Measurements from ENCODE around the gene CLTCL1. TPM values are rescaled to one million over a fixed set of nuclear protein-coding genes. Genes with fewer than 3 reads are reported as not detected.
"Not testable (repeated sequence)": the region's sequence is repeated elsewhere in the genome, so short reads cannot be mapped to it uniquely, and the experiment has no call there.

The CLTCL1 gene
- total RNA-seq, 1 donor from 2014 or later, result 10.9 TPM

GRCh38 chr22:19291218-19291579 lies 320 bp downstream of the CLTCL1 start:
- DNase-seq (ENCODE audit: low spot score), result peak; percentile 90

DNA sequence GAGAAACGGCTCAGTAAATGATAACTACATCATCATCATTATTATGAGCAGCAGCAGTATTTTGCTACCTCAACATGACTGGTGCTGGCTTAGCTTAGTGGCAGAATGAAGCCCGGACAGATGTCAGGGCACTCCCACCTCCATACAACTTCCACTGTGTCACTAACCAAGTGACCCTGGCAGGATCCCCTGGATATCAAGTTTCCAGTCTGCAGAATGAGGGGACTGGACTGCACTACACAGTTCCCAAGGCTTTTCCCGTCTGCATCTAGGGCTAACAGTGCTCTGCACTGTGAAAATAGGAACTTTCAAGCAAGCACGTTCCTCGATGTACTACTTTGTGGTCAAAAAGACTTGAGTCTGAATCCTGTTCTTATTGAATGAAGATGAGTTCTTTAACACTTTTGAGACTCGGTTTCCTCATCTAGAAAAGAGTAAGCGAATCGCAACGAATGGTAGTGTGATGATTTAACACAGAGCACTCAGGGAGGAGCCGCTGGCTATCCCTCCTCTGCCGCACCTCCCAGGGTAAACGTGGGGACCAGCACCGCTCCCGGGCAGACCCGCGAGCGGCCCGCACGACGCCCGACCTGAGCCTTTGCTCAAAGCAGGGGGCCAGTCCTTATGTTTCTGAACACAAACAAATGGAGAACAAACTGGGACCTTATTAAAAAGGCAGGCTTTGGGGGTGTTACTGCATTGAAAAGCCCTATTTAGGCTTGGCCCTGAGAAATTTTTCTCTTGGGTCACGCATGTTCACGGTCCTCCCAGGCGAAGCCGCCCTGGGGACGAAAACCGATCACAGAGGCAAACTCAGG lies 910 bp downstream of the CLTCL1 start:
- DNase-seq (ENCODE audit: low spot score), result no peak

DNA sequence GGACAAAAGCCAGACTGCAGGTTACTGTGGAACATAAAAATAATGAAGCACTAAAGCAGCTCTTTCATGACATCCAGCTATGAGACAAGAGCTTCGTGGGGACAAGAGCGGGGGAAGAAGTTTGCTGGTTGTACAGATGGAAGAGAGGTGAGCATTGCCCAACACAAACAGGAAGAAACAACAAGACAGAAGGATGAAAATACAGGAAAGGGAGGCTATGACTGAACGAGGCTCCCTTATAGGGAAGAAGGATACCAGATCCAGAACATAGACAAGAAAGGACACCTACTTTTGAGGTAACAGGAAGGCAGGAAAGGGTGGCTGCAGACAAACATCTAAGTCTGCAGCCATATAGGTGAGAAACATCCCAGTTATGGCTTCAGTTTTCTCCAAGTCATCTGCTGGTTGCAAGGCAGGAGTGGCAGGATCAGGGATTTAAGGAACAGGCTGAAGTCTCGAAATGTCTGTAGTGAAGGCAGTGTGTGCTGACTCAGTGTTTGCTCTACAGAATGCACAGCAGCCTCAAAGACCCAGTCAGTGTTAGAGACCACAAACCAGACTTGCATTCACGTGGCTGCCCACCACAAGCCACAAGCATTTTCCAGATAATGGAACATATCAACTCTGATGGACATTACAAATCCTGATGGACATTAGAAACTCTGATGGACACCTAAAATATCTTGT lies 1.9 kb downstream of the CLTCL1 start:
- no peak for DNase-seq (ENCODE audit: low spot score)

DNA sequence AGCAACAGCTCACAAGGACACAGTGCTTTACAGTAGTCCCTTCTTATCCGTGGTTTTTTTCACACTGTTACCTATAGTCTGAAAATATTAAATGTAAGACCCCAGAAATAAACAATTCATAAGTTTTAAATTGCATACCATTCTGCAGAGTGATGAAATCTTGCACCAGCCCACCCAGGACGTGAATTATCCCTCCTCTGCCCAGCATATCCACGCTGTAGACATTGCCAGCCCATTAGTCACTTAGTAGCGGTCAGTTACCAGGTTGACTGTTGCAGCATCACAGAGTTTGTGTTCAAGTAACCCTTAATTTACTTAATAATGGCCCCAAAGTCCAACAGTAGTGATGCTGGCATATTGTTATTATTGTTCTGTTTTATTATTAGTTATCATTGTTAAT lies 3.6 kb downstream of the CLTCL1 start:
- DNase-seq (ENCODE audit: low spot score), result no peak

DNA sequence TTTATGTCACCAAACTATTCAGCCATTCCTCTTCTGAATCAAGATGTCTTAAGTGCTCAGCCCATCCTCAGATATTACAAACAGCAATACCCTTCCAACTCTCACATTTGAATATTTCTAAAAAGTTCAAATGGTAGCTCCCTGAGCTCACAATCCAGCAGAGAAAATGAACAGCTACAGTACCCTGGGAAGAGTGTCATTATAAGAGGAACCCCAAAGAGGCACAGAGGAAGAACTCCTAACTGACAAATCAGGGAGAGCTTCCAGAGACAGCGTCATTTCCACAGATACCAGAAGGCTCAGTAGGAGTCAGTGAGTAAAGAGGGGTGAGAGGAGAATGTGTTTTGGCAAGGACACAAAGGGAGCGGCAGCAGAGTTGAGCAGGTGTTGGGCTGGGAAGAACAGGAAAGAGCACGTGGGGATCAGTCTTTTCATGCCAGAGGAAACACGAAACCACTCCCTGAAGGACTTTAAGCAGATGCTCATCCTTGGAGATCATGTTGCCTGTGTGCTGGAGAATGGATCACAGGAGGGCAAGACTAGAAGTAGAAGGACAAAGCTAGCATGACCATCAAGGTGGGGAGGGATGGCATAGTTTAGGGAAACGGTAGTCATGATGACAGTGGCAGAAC lies 4.3 kb downstream of the CLTCL1 start:
- no peak for DNase-seq (ENCODE audit: low spot score)

DNA sequence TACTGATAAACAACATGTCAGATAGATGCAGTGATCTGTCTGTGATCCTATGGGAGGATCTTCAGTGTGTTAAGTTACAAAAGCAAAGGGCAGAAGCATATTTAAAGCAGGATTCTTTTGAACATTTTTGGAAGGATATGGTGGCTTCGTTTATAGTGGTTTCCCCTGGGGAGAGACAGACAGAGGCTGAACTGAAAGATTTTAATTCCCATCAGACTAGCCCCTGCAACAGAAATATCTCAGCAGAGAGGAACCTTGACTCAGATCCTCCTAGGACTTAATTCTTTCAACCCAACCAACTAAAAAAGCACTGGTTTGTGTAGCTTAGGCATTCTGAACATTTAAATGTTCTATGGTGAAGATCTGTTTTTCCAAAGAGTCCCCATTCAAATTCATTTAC lies 5.7 kb downstream of the CLTCL1 start:
- DNase-seq (ENCODE audit: low spot score), result no peak

- not testable (repeated sequence) for DNase-seq (ENCODE audit: low spot score)
Observed at GRCh38 chr22:19279143-19279542, 12.4 kb downstream of the CLTCL1 start.

DNA sequence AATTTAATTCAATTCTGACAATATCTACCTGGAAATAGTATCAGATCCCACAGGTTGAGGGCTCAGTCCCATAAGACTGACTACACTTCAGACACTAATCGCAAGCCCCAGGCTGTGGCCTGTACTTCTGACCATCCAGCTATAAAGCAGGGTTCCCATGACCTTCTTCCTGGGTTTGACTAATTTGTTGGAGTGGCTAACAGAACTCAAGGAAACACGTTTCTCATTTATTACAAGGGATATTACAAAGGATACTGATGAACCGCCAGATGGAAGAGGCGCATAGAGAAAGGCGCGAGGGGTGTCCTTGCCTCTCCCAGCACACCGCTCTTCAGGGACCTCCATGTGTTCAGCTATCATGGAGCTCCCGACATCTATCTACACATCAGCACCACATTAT lies 13.7 kb downstream of the CLTCL1 start:
- no peak for DNase-seq (ENCODE audit: low spot score)

GRCh38 chr22:19275919-19276600 lies 15.5 kb downstream of the CLTCL1 start:
- no peak for DNase-seq (ENCODE audit: low spot score)

DNA sequence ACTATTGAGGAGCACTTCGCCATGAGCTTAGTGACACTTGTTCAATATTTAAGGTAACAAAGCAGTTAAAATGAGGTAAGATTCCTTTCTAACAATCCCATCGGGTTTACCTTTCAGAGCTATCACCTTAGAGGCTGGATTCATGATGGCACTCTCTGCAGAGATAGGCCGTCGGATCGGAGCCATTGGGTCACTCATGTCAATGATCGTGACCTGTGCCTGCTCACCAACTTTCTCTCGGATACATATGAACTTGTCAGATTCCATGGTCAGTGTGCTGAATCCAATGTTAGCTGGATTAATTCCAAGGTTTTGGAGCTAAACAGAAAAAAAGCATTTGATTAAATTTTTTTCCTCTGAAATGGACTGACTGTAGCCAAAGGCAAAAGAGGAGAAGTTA lies 16.0 kb downstream of the CLTCL1 start:
- no peak for DNase-seq (ENCODE audit: low spot score)

DNA sequence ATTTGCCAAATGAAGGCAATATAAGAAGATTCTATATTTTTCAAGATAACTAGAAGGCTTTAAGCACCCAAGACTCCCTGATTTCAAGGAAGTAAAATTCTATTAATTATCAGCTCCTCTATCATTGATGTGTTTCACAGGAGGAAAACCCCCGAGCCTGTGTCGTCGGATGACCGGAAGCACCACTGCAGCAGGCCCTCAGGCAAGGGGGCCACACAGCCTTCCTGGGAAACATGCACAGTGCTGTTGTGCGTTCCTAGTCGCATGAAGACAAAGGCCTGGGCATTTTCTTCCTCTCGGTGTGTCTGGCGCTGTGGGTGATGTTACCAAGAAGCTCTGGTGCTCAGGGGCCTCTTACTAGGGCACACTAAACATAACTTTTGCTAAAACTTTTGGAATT lies 16.4 kb downstream of the CLTCL1 start:
- DNase-seq (ENCODE audit: low spot score), result no peak

- DNase-seq (ENCODE audit: low spot score), result no peak
Observed at GRCh38 chr22:19271856-19272535, 19.5 kb downstream of the CLTCL1 start.

GRCh38 chr22:19271273-19271855 lies 20.2 kb downstream of the CLTCL1 start:
- no peak for DNase-seq (ENCODE audit: low spot score)

DNA sequence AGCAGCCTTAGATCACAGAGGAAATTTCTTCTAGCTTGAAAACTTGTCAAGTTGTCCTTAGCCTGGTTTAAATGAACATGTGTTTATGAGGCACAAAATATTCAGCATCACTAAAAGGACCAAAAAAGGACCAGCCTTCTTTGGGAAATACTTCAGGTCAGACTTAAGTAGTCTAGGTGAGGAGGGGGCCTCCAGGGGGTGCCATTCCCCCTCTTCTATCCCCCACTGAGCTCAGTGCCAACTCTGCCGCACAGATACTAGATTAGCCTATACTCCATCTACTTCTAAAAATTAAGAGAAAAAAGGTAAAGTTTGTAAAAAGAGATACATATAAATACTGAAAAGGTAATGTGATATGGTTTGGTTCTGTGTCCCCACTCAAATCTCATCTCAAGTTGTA lies 20.6 kb downstream of the CLTCL1 start:
- no peak for DNase-seq (ENCODE audit: low spot score)

GRCh38 chr22:19266547-19267086 lies 24.9 kb downstream of the CLTCL1 start:
- DNase-seq (ENCODE audit: low spot score), result no peak

DNA sequence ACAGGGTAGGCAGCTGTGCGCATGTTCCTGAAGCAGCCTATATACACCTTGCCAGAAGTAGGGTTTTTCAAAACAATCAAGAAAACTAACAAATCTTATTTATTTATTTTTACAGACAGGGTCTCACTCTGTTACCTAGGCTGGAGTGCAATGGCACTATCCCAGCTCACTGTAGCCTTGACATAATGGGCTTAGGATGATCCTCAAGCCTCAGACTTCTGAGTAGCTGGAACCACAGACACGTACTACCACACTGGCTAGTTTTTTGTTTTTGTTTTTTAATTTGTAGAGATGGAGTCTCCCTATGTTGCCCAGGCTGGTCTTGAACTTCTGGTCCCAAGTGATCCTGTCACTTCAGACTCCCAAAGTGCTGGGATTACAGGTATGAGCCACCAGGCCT lies 25.7 kb downstream of the CLTCL1 start:
- DNase-seq (ENCODE audit: low spot score), result no peak

GRCh38 chr22:19260804-19261203 lies 30.7 kb downstream of the CLTCL1 start:
- no peak for DNase-seq (ENCODE audit: low spot score)

DNA sequence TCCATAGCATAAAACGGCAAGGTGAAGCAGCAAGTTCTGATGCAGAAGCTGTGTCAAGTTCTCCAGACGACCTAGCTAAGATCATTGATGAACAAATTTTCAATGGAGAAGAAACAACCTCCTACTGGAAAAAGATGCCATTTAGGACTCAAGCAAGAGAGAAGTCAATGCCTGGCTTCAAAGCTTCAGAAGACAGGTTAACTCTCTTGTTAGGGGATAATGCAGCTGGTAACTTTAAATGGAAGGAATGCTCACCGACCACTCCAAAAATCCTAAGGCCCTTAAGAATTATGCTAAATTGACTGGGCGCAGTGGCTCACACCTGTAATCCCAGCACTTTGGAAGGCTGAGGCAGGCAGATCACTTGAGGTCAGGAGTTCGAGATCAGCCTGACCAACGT lies 31.3 kb downstream of the CLTCL1 start:
- DNase-seq (ENCODE audit: low spot score), result no peak

DNA sequence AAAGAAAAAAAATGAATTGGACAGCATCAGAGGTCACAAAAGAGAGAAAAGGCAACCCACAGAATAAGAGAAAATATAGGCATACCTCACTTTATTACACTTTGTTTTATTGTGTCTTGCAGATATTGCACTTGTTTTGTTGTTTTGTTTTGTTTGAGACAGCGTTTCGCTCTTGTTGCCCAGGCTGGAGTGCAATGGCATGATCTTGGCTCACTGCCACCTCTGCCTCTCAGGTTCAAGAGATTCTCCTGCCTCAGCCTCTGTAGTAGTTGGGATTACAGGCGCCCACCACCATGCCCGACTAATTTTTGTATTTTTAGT lies 32.6 kb downstream of the CLTCL1 start:
- DNase-seq (ENCODE audit: low spot score), result not testable (repeated sequence)

GRCh38 chr22:19258371-19258770 lies 33.1 kb downstream of the CLTCL1 start:
- no peak for DNase-seq (ENCODE audit: low spot score)

DNA sequence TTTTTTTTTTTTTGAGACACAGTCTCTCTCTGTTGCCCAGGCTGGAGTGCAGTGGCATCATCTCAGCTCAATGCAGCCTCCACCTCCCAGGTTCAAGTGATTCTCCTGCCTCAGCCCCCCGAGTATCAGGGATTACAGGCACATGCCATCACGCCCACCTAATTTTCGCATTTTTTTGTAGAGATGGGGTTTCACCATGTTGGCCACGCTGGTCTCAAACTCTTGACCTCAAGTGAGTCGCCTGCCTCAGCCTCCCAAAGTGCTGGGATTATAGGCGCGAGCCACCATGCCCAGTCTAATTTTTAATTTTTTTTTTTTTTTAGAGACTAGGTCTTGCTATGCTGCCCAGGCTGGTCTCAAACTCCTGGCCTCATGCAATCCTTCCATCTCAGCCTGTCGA lies 35.2 kb downstream of the CLTCL1 start:
- not testable (repeated sequence) for DNase-seq (ENCODE audit: low spot score)

Data from mesenteric fat pad (tissue), 1 donor.